Sigmoid colon (tissue), 4 donors: ENCODE measurements around the gene RPS6KA5.

Experiments
- CTCF ChIP-seq, 4 experiments: fragments of 450-650 bp in 3 of 4; fragments of 200-600 bp in 1 of 4; IDR thresholded peaks; one replicate each; pipeline ENCODE4 v1.5.1; 2016 to 2019; ENCODE audit warnings: antibody characterized with exemption in 4 of 4, mild to moderate bottlenecking in 3 of 4, moderate library complexity in 2 of 4
- EP300 ChIP-seq, 4 donors: sonication (generic); formaldehyde crosslinking; IDR thresholded peaks; one replicate each; pipeline ENCODE4 v1.6.1; 2017; ENCODE audit warnings: antibody characterized with exemption in 4 of 4
- POLR2A ChIP-seq, 2 donors: fragments of 450-650 bp; IDR thresholded peaks; one replicate each; pipeline ENCODE4 v1.6.1; 2016; ENCODE audit warnings: antibody characterized with exemption in 2 of 2, mild to moderate bottlenecking in 2 of 2, moderate library complexity in 2 of 2
- POLR2AphosphoS5 ChIP-seq, 4 donors: sonication (generic); formaldehyde crosslinking; IDR thresholded peaks; one replicate each; pipeline ENCODE4 v1.6.1; 2017; ENCODE audit warnings: antibody characterized with exemption in 4 of 4

GRCh38 chr14:90956273-90956672 is 104.2 kb downstream of the RPS6KA5 start:
- TF ChIP-seq POLR2AphosphoS5 (IDR thresholded peaks at IDR 0.05) (no peak), CTCF (IDR thresholded peaks at IDR 0.05) (no peak), POLR2A (IDR thresholded peaks at IDR 0.05) (no peak), EP300 (IDR thresholded peaks at IDR 0.05) (no peak)
